DOHH2 (cell line): Measurements from ENCODE around the gene CCDC106.
A peak's percentile ranks its signal among the peaks of the same experiment; 100 is the strongest.

Experiments
- H3F3A ChIP-seq: fragments of 200-600 bp; sonication (generic), shearing (Covaris generic); 2 replicates; pipeline ENCODE4 v1.6.0; 2016; ENCODE audit warnings: antibody characterized with exemption, mild to moderate bottlenecking; ENCODE audit not compliant: control insufficient read depth, insufficient read depth
- H3K27ac ChIP-seq: fragments of 200-600 bp; sonication (generic); 2 replicates; pipeline ENCODE4 v1.5.1; 2014; ENCODE audit warnings: low read depth, mild to moderate bottlenecking, low read length, moderate library complexity
- H3K27me3 ChIP-seq: fragments of 200-600 bp; sonication (generic); 2 replicates; pipeline ENCODE4 v1.6.1; 2014; ENCODE audit warnings: mild to moderate bottlenecking, low read length, mixed read lengths; ENCODE audit not compliant: control insufficient read depth
- H3K36me3 ChIP-seq: fragments of 200-600 bp; sonication (generic); 2 replicates; pipeline ENCODE4 v1.6.1; 2014; ENCODE audit warnings: mild to moderate bottlenecking, low read length, moderate library complexity, mixed read lengths; ENCODE audit not compliant: control insufficient read depth
- H3K4me1 ChIP-seq: fragments of 200-600 bp; sonication (generic); 2 replicates; pipeline ENCODE4 v1.6.1; 2014; ENCODE audit warnings: mild to moderate bottlenecking, low read length, mixed read lengths; ENCODE audit not compliant: control insufficient read depth
- H3K4me2 ChIP-seq: fragments of 200-600 bp; sonication (generic); 2 replicates; pipeline ENCODE4 v1.6.0; 2014; ENCODE audit warnings: mild to moderate bottlenecking, low read length, moderate library complexity
- H3K4me3 ChIP-seq: fragments of 200-600 bp; sonication (generic); 2 replicates; pipeline ENCODE4 v1.5.1; 2014; ENCODE audit warnings: mild to moderate bottlenecking, low read length, mixed read lengths
- H3K79me2 ChIP-seq: fragments of 200-600 bp; sonication (generic); 2 replicates; pipeline ENCODE4 v1.6.1; 2014; ENCODE audit warnings: mild to moderate bottlenecking, low read length, mixed read lengths; ENCODE audit not compliant: control insufficient read depth
- H3K9me2 ChIP-seq: fragments of 200-600 bp; sonication (generic); replicated peaks from 2 replicates; pipeline ENCODE4 v1.6.1; 2014; ENCODE audit warnings: mild to moderate bottlenecking, low read length, mixed read lengths; ENCODE audit not compliant: control insufficient read depth
- H3K9me3 ChIP-seq: fragments of 200-600 bp; sonication (generic); 2 replicates; pipeline ENCODE4 v1.6.1; 2014; ENCODE audit warnings: antibody characterized with exemption, low read length, mixed read lengths; ENCODE audit not compliant: control insufficient read depth, insufficient read depth
- H4K20me1 ChIP-seq: fragments of 200-600 bp; sonication (generic); 2 replicates; pipeline ENCODE4 v1.6.0; 2014; ENCODE audit warnings: low read depth, mild to moderate bottlenecking, antibody characterized with exemption, low read length, moderate library complexity; ENCODE audit not compliant: control insufficient read depth, insufficient read depth
- CTCF ChIP-seq: fragments of 200-600 bp; sonication (generic); IDR thresholded peaks from one replicate; pipeline ENCODE4 v1.5.1; 2014; ENCODE audit warnings: antibody characterized with exemption, mild to moderate bottlenecking, low read depth, low read length; ENCODE audit not compliant: poor library complexity, severe bottlenecking
- EZH2phosphoT487 ChIP-seq: fragments of 200-600 bp; sonication (generic); IDR thresholded peaks from 2 replicates; pipeline ENCODE4 v1.6.1; 2017; ENCODE audit warnings: borderline replicate concordance, mild to moderate bottlenecking, antibody characterized with exemption, low read length, moderate library complexity, mixed read lengths

Gene CCDC106

DNA sequence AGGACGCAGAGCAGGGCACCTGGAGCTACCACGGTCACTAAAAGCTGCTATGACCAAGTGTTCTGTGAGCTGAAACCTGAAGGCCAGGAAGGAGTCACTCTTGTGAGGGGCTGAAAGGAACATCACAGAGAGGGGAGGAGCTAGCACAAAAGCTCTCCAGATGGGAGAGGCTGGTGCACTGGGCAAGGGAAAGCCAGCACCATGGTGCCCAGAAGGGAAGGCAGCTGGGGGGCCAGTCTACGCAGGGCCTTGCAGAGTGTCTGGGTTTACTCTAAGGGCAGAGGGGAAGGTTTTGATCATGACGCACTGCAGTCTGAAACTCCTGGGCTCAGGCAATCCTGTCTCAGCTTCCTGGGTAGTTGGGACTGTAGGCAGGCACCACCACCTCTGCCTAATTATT, 11.3 kb upstream of the CCDC106 start:
- Histone ChIP-seq H3K36me3 (peaks cover 30% of the 10 kb centered on the region), H3F3A (peaks cover 25% of the 10 kb centered on the region), H3K27me3 (no peaks in the 10 kb centered on the region), H3K79me2 (peaks cover 58% of the 10 kb centered on the region), H3K4me2 (peak overlapping the region; percentile 96), H3K27ac (no peak overlapping the region), H3K4me1 (peaks cover 59% of the 10 kb centered on the region), H3K4me3 (peak overlapping the region; percentile 86), H3K9me3 (no peaks in the 10 kb centered on the region), H3K9me2 (no peaks in the 10 kb centered on the region), H4K20me1 (peaks cover 3% of the 10 kb centered on the region; the same call in 1 of the 2 replicates)
- TF ChIP-seq CTCF (no peak), EZH2phosphoT487 (no peak)

DNA sequence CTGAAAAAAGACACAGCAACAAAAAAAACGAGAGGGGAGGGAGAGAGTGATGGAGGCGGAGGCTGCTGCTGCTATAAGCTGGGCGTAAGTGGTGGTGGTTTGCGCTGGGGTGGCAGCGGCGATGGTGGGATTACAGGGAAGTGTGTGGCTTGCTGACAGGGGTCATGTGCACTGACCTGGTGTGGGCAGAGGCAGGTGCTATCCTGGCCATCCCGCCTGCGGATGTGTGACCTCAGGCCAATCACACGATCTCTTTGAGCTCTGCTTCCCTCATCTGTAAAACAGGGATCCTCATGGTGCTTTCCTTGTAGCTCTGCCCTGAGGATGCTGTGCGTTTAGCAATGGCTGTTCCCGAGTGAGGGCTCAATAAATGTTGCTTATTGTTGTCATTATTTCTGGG, 10.5 kb upstream of the CCDC106 start:
- no peak for TF ChIP-seq CTCF
- no peak for TF ChIP-seq EZH2phosphoT487
- peaks cover 30% of the 10 kb centered on the region for H3K36me3 ChIP-seq
- peaks cover 27% of the 10 kb centered on the region for H3F3A ChIP-seq
- H3K9me2 ChIP-seq: no peaks in the 10 kb centered on the region
- no peak overlapping the region for H3K27ac ChIP-seq
- H3K79me2 ChIP-seq: peaks cover 66% of the 10 kb centered on the region
- H4K20me1 ChIP-seq: peaks cover 3% of the 10 kb centered on the region; the same call in 1 of the 2 replicates
- no peak overlapping the region for H3K4me2 ChIP-seq
- no peaks in the 10 kb centered on the region for H3K27me3 ChIP-seq
- no peaks in the 10 kb centered on the region for H3K9me3 ChIP-seq
- H3K4me1 ChIP-seq: peaks cover 53% of the 10 kb centered on the region
- H3K4me3 ChIP-seq: no peak overlapping the region; the same call in 1 of the 2 replicates

DNA sequence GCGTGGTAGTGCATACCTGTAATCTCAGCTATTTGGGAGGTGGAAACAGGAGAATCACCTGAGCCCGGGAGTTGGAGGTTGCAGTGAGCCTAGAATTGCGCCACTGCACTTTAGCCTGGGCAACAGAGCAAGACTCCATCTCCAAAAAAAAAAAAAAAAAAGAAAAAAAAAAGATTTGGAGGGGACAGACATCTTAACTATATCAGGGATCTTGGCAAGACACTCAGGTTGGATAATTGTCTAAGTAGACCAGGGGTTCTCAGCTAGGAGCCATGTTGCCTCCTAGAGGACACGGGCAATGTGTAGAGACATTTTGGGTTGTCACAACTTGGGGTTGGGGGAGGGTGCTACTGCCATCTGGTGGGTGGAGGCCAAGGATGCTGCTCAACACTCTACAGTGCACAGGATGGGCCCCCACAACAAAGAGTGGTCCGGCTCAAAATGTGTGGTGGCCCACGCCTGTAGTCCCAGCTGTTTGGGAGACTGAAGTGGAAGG, 9.1 kb upstream of the CCDC106 start:
- Histone ChIP-seq H3K27ac (peak overlapping the region; percentile 99), H3F3A (peaks cover 22% of the 10 kb centered on the region), H3K27me3 (no peaks in the 10 kb centered on the region), H3K36me3 (peaks cover 39% of the 10 kb centered on the region), H3K4me3 (peak overlapping the region; percentile 21; the same call in 1 of the 2 replicates), H4K20me1 (peaks cover 3% of the 10 kb centered on the region; the same call in 1 of the 2 replicates), H3K4me2 (peak overlapping the region; percentile 87), H3K9me3 (no peaks in the 10 kb centered on the region), H3K4me1 (peaks cover 57% of the 10 kb centered on the region), H3K79me2 (peaks cover 79% of the 10 kb centered on the region), H3K9me2 (no peaks in the 10 kb centered on the region)
- no peak for TF ChIP-seq EZH2phosphoT487
- peak; percentile 86 for TF ChIP-seq CTCF
